Spleen (tissue), 7 donors: ENCODE data around the gene CCHCR1.

Experiments used
- CTCF ChIP-seq, 11 experiments: fragments of 200-600 bp in 7 of 11; fragments of 450-650 bp in 4 of 11; sonication (generic) in 4 of 11; IDR thresholded peaks in 8 of 11; conservative IDR thresholded peaks in 3 of 11; 1 replicate in 7 of 11; 2 replicates in 4 of 11; pipeline versions ENCODE4 v1.4.0 to v1.8.0; 2016 to 2021; ENCODE audit warnings: antibody characterized with exemption in 11 of 11, inconsistent platforms in 4 of 11, mild to moderate bottlenecking in 1 of 11
- POLR2A ChIP-seq, 3 donors: fragments of 450-650 bp; IDR thresholded peaks; one replicate each; pipeline ENCODE4 v1.5.1; 2017; ENCODE audit warnings: antibody characterized with exemption in 3 of 3, mild to moderate bottlenecking in 1 of 3
- POLR2AphosphoS5 ChIP-seq, 3 donors: sonication (generic); formaldehyde crosslinking; IDR thresholded peaks; one replicate each; pipeline ENCODE4 v1.5.1; 2017; ENCODE audit warnings: antibody characterized with exemption in 3 of 3
- donor health status: DM: no; HTN: no; CAD: no; lungs with moderate emphysema.
- donor health status: DM: no; HTN: no; CAD: no.
- donor health status: DM: no; HTN: no; CAD: no.

- no peak for TF ChIP-seq CTCF (IDR thresholded peaks at IDR 0.05 in 8 of 11, conservative IDR thresholded peaks at IDR 0.05 in 3 of 11)
- no peak for TF ChIP-seq POLR2AphosphoS5 (IDR thresholded peaks at IDR 0.05)
- TF ChIP-seq POLR2A (IDR thresholded peaks at IDR 0.05) = no peak
These were observed 54.5 kb downstream of the CCHCR1 start for GRCh38 chr6:31103136-31103535.
